WERI-Rb-1 (cell line): ENCODE data around the gene NUDT12.

ENCODE experiments used
- DNase-seq: peaks from one replicate; pipeline ENCODE4 v3.0.0-alpha.2; 2020
- H3K27ac ChIP-seq: fragments of 250-450 bp; sonication (Bioruptor Pico); 2 replicates; pipeline ENCODE4 v1.5.1; 2020; ENCODE audit warnings: mild to moderate bottlenecking, moderate library complexity
- H3K27me3 ChIP-seq: fragments of 250-450 bp; sonication (Bioruptor Pico); 2 replicates; pipeline ENCODE4 v1.5.1; 2021; ENCODE audit warnings: mild to moderate bottlenecking, low read depth, moderate library complexity; ENCODE audit not compliant: insufficient read depth, severe bottlenecking
- H3K36me3 ChIP-seq: fragments of 250-450 bp; sonication (Bioruptor Pico); 2 replicates; pipeline ENCODE4 v1.5.1; 2020; ENCODE audit warnings: mild to moderate bottlenecking, moderate library complexity
- H3K4me3 ChIP-seq: 2 replicates; pipeline ENCODE4 v1.5.1; 2011; ENCODE audit warnings: low read depth, mild to moderate bottlenecking, control low read depth, low read length
- H3K9me3 ChIP-seq: fragments of 250-450 bp; sonication (Bioruptor Pico); 2 replicates; pipeline ENCODE4 v1.5.1; 2021; ENCODE audit warnings: mild to moderate bottlenecking, moderate library complexity; ENCODE audit not compliant: severe bottlenecking
- TF ChIP-seq, protein P1 (sequence below): IDR thresholded peaks from 2 replicates; pipeline ENCODE4 v1.5.1; 2011; ENCODE audit warnings: low read depth, mild to moderate bottlenecking, control low read depth, inconsistent platforms, low read length

Gene NUDT12

DNA sequence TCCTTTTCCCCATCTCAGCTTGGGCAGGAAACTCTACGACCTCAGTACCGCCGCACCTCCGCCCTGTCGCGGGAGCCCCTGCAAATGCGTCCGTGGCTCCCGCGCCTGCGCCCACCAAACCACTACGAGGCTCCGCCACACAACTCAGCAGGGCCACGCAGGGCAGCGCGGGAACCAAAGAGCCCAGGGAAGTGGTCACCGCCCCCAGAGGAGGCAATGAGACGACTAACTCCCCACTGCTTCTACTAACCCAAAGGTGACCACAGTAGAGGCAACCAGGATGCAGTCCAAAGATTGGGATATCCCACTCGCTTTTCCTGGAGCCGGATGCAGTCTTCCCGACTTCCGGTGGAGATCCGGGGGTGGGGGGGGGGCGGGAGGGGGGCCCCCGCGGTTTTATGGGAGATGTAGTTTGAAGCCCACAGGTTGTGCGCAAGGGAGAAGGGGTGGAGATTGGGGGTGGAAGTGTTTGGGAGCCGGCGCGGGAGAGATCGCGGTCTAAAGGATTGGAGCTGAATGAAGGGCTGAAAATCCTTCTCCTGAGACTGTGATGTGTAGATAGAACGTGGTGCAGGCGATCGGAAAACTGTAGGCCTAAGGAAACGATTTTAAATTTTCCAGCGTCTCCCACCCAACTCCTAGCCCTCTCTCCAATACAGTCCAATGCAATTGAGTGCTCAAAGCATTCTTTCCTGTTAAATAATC, at the start of gene NUDT12:
NUDT12 (minus strand) TSS at position 337 of the 705 bp plus-strand sequence. CDS start 2,541 bp downstream, outside the sequence.
- peak within 1 kb of the TSS; percentile 93 for H3K27ac ChIP-seq
- no peaks in the 10 kb centered on the region for H3K36me3 ChIP-seq
- peak within 1 kb of the TSS; percentile 66 for H3K4me3 ChIP-seq
- H3K27me3 ChIP-seq, result no peaks in the 10 kb centered on the region
- peak; percentile 76 for DNase-seq
- H3K9me3 ChIP-seq, result no peaks in the 10 kb centered on the region
- TF ChIP-seq, protein P1, sequence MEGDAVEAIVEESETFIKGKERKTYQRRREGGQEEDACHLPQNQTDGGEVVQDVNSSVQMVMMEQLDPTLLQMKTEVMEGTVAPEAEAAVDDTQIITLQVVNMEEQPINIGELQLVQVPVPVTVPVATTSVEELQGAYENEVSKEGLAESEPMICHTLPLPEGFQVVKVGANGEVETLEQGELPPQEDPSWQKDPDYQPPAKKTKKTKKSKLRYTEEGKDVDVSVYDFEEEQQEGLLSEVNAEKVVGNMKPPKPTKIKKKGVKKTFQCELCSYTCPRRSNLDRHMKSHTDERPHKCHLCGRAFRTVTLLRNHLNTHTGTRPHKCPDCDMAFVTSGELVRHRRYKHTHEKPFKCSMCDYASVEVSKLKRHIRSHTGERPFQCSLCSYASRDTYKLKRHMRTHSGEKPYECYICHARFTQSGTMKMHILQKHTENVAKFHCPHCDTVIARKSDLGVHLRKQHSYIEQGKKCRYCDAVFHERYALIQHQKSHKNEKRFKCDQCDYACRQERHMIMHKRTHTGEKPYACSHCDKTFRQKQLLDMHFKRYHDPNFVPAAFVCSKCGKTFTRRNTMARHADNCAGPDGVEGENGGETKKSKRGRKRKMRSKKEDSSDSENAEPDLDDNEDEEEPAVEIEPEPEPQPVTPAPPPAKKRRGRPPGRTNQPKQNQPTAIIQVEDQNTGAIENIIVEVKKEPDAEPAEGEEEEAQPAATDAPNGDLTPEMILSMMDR, result no peak

DNA sequence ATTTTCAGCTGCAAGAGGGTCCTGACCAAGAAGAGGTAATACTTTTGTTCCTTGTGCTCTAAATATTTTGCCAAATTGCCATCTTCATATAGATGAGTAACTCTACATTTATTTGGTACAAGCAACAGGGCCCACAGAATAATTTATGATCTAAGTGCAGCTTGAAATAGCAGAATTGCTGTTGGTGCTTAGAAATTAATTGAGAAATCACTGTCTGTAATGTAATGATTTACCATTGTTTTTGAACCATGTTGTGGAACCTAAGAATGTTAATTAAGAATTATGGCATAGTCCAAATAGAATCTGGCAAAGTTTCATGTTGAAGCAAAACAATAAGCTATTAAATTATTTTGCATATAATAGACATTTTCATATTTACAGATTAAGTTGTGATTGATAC, 44.8 kb upstream of the NUDT12 start:
- DNase-seq, result no peak
- H3K36me3 ChIP-seq, result no peaks in the 10 kb centered on the region
- H3K27me3 ChIP-seq, result no peaks in the 10 kb centered on the region
- H3K4me3 ChIP-seq, result no peak overlapping the region
- no peak overlapping the region for H3K27ac ChIP-seq
- H3K9me3 ChIP-seq, result no peaks in the 10 kb centered on the region
- TF ChIP-seq, protein P1, result no peak

DNA sequence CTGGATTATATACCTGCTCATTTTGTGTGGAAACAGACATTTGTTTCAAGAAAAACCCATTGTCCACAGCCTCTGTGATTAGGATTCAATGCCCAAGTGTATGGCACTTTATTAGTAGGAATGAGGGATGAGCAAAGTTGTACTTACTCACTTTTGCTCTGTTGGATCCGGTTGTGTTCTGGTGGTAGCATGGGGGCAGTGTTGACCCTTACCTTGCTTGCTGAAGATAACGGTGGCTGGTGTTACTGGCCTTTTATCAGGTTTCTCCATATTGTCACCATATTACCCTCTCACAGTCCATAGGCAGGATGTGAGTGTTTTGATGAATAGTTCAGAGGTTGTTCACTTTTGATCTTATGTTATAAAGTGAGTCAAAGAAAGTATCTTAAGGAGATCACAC, 42.7 kb upstream of the NUDT12 start:
- TF ChIP-seq, protein P1, result no peak
- H3K9me3 ChIP-seq, result no peaks in the 10 kb centered on the region
- H3K27ac ChIP-seq, result no peak overlapping the region
- no peak for DNase-seq
- H3K36me3 ChIP-seq, result no peaks in the 10 kb centered on the region
- H3K4me3 ChIP-seq, result no peak overlapping the region
- no peaks in the 10 kb centered on the region for H3K27me3 ChIP-seq

DNA sequence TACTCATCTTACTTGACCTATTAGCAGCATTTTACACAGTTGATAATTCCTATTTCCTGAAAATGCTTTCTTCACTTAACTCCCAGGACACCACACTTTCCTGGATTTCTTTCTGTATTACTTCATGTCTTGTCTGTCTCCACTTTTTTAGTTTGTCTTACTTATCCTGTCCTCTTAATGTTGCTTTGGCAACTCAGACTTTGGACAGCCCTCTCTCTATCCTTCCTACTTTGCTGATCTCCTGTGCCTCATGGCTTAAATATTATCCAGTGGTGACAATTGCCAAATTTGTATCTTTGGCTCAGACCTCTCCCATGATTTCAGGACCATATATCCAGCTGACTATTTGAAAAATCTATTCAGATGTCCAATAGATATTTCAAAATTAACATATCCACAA, 39.8 kb upstream of the NUDT12 start:
- Histone ChIP-seq H3K4me3 (no peak overlapping the region), H3K36me3 (no peaks in the 10 kb centered on the region), H3K9me3 (no peaks in the 10 kb centered on the region), H3K27ac (no peak overlapping the region), H3K27me3 (no peaks in the 10 kb centered on the region)
- TF ChIP-seq, protein P1, result no peak
- DNase-seq, result no peak

DNA sequence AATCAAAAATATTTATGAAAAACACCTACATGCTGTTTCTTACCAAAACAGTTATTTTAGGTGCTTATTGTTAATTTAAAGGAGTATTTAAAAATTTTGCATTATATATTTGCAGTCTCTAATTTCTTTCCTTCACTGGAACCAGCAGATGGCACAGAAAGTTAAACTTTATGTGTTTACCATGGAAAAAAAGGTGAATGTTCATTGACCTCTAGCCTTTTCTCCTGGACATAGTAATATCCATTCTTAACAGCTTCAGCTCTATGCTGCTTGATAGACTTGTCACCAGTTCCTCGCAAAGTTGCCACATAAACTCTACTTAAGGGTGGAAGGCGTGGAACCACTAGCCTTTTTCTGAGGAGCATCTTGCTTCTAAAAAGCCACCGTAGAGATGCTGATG, 38.7 kb upstream of the NUDT12 start:
- Histone ChIP-seq H3K27me3 (no peaks in the 10 kb centered on the region), H3K36me3 (no peaks in the 10 kb centered on the region), H3K27ac (no peak overlapping the region), H3K9me3 (no peaks in the 10 kb centered on the region), H3K4me3 (no peak overlapping the region)
- TF ChIP-seq, protein P1, result no peak
- DNase-seq, result no peak

DNA sequence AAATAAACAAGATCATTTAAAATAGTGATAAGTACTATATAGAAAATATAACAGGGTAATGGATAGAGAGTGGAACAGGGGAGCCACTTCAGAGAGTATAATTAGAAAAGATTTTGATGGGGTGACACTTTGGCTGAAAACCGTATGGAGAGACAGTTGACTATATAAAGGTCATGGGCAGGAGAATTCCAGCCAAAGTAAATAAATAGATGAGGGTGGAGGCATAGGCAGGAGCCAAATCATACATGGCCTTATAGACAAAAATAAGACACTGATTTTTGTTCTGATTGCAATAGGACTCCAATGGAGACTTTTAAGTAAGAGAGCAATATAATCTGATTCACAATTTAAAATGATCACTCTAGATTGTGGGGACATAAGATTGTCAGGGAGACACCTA, 37.5 kb upstream of the NUDT12 start:
- Histone ChIP-seq H3K36me3 (no peaks in the 10 kb centered on the region), H3K9me3 (no peaks in the 10 kb centered on the region), H3K27me3 (no peaks in the 10 kb centered on the region), H3K4me3 (no peak overlapping the region), H3K27ac (no peak overlapping the region)
- no peak for DNase-seq
- TF ChIP-seq, protein P1, result no peak
